Liver (tissue), 9 donors: ENCODE data around the gene CLIC6. TPM values are rescaled to one million over a fixed set of nuclear protein-coding genes. Genes with fewer than 3 reads are reported as not detected.

Experiments used
- DNase-seq: peaks from one replicate; pipeline ENCODE4 v3.0.0-alpha.2; 2017; ENCODE audit warnings: low spot score
- H3K27ac ChIP-seq, 2 donors: one replicate each; pipeline ENCODE4 v1.7.0; 2013; ENCODE audit warnings: inconsistent platforms in 2 of 2, low read length in 2 of 2, control low read depth in 1 of 2, low read depth in 1 of 2, mild to moderate bottlenecking in 1 of 2
- H3K27me3 ChIP-seq, 4 donors: one replicate each; pipeline versions ENCODE4 v1.6.1 to v1.7.0; 2013; ENCODE audit warnings: low read length in 3 of 4, inconsistent platforms in 1 of 4, mild to moderate bottlenecking in 1 of 4, moderate library complexity in 1 of 4; ENCODE audit not compliant: control insufficient read depth in 4 of 4, insufficient read depth in 4 of 4
- H3K36me3 ChIP-seq, 4 donors: one replicate each; pipeline versions ENCODE4 v1.6.1 to v1.7.0; 2013; ENCODE audit warnings: low read length in 3 of 4, mild to moderate bottlenecking in 3 of 4, low read depth in 1 of 4, moderate library complexity in 1 of 4; ENCODE audit not compliant: control insufficient read depth in 4 of 4, insufficient read depth in 3 of 4
- H3K4me1 ChIP-seq, 4 donors: one replicate each; pipeline versions ENCODE4 v1.6.1 to v1.7.0; 2013; ENCODE audit warnings: low read length in 3 of 4, mild to moderate bottlenecking in 3 of 4, moderate library complexity in 1 of 4; ENCODE audit not compliant: control insufficient read depth in 4 of 4, insufficient read depth in 4 of 4
- H3K4me3 ChIP-seq, 3 donors: one replicate each; pipeline versions ENCODE4 v1.6.1 to v1.7.0; 2013; ENCODE audit warnings: low read length in 3 of 3, control low read depth in 1 of 3, low read depth in 1 of 3, mild to moderate bottlenecking in 1 of 3
- H3K9ac ChIP-seq, 2 donors: one replicate each; pipeline ENCODE4 v1.7.0; 2013; ENCODE audit warnings: low read length in 2 of 2, mild to moderate bottlenecking in 2 of 2, moderate library complexity in 2 of 2, control low read depth in 1 of 2, low read depth in 1 of 2
- H3K9me3 ChIP-seq, 4 donors: one replicate each; pipeline versions ENCODE4 v1.6.1 to v1.7.0; 2013; ENCODE audit warnings: low read length in 3 of 4; ENCODE audit not compliant: control insufficient read depth in 4 of 4
- CTCF ChIP-seq: fragments of 150-350 bp; IDR thresholded peaks from 2 replicates; pipeline ENCODE4 v1.5.1; 2017; ENCODE audit warnings: improper control_type of control experiment, low read depth, low read length; ENCODE audit not compliant: missing input control
- EGR1 ChIP-seq, 2 donors: IDR thresholded peaks; 2 replicates each; pipeline ENCODE4 v1.6.1; 2016 to 2018; ENCODE audit warnings: antibody characterized with exemption in 2 of 2, low read depth in 2 of 2
- FOXA1 ChIP-seq: IDR thresholded peaks from 2 replicates; pipeline ENCODE4 v1.6.1; 2016; ENCODE audit warnings: antibody characterized with exemption
- FOXA2 ChIP-seq: IDR thresholded peaks from 2 replicates; pipeline ENCODE4 v1.6.1; 2016; ENCODE audit warnings: antibody characterized with exemption
- GABPA ChIP-seq, 2 donors: IDR thresholded peaks in 1 of 2; conservative IDR thresholded peaks in 1 of 2; 2 replicates each; pipeline ENCODE4 v1.6.1; 2016; ENCODE audit warnings: antibody characterized with exemption in 2 of 2, mild to moderate bottlenecking in 1 of 2, moderate library complexity in 1 of 2
- HNF4A ChIP-seq, 2 donors: conservative IDR thresholded peaks; 2 replicates each; pipeline ENCODE4 v1.6.1; 2016; ENCODE audit warnings: antibody characterized with exemption in 2 of 2, mild to moderate bottlenecking in 2 of 2
- HNF4G ChIP-seq: IDR thresholded peaks from 2 replicates; pipeline ENCODE4 v1.6.1; 2016; ENCODE audit warnings: antibody characterized with exemption
- JUND ChIP-seq, 2 donors: IDR thresholded peaks; 2 replicates each; pipeline ENCODE4 v1.6.1; 2016; ENCODE audit warnings: antibody characterized with exemption in 2 of 2
- MAX ChIP-seq: IDR thresholded peaks from 2 replicates; pipeline ENCODE4 v1.6.1; 2016; ENCODE audit warnings: antibody characterized with exemption
- NR2F2 ChIP-seq: IDR thresholded peaks from 2 replicates; pipeline ENCODE4 v1.6.1; 2016; ENCODE audit warnings: antibody characterized with exemption
- RAD21 ChIP-seq, 2 donors: IDR thresholded peaks; 2 replicates each; pipeline ENCODE4 v1.6.1; 2016; ENCODE audit warnings: antibody characterized with exemption in 2 of 2, mild to moderate bottlenecking in 2 of 2
- RXRA ChIP-seq, 2 donors: IDR thresholded peaks; 2 replicates each; pipeline ENCODE4 v1.6.1; 2017 to 2018; ENCODE audit warnings: antibody characterized with exemption in 2 of 2, mild to moderate bottlenecking in 1 of 2
- SP1 ChIP-seq: IDR thresholded peaks from 2 replicates; pipeline ENCODE4 v1.6.1; 2018; ENCODE audit warnings: antibody characterized with exemption, mild to moderate bottlenecking
- TAF1 ChIP-seq: conservative IDR thresholded peaks from 2 replicates; pipeline ENCODE4 v1.6.1; 2016; ENCODE audit warnings: antibody characterized with exemption, mild to moderate bottlenecking
- WGBS: extraction: QIAGEN DNeasy Blood & Tissue Kit; methylation state at CpG from one replicate; pipeline ENCODE4 v1.1.7; 2013; 5-methylcytosine and 5-hydroxymethylcytosine counted together
- polyA plus RNA-seq, 2 donors: library from polyadenylated mRNA; stranded (reverse) in 1 of 2; unstranded in 1 of 2; fragments of 200-250 nt in 1 of 2; fragments of >200 nt in 1 of 2; fragmentation: Nextera tagmentation in 1 of 2; extraction: Ambion mirVana in 1 of 2; gene quantifications; one replicate each; pipeline versions ENCODE4 v1.2.1 to v1.2.3, GENCODE V29; 2013 to 2015
- total RNA-seq, 2 donors: library from RNA; depleted of rRNA; stranded (reverse); fragments of >200 nt; gene quantifications; one replicate each; pipeline ENCODE4 v1.2.3, GENCODE V29; 2014
- donor health status: healthy.
- donor health status: healthy.
- donor health status: healthy.
- donor health status: healthy.
- donor health status: healthy.

Gene CLIC6
- total and polyA plus RNA-seq, 4 donors = 0.05 to 0.59 (median 0.23) TPM

GRCh38 chr21:34625030-34625593 is 43.7 kb upstream of the CLIC6 start:
- Histone ChIP-seq H3K27me3 (no peaks in the 10 kb centered on the region), H3K9ac (no peak overlapping the region), H3K9me3 (no peaks in the 10 kb centered on the region), H3K27ac (no peak overlapping the region), H3K36me3 (no peaks in the 10 kb centered on the region), H3K4me1 (no peaks in the 10 kb centered on the region), H3K4me3 (no peak overlapping the region)
- TF ChIP-seq RAD21 (IDR thresholded peaks at IDR 0.05) (no peak), FOXA1 (no peak), RXRA (IDR thresholded peaks at IDR 0.05) (peak in 1 of 2 donors; percentile 37), HNF4A (conservative IDR thresholded peaks at IDR 0.05) (peak in 1 of 2 donors; percentile 54)
- WGBS = 64% methylated on average over 6 of the region's 6 CpGs
- DNase-seq = no peak

GRCh38 chr21:34626131-34626530 is 42.7 kb upstream of the CLIC6 start:
- H3K36me3 ChIP-seq = no peaks in the 10 kb centered on the region
- TF ChIP-seq FOXA1 = no peak
- no peak for TF ChIP-seq JUND (IDR thresholded peaks at IDR 0.05)
- no peak for DNase-seq
- WGBS = 92% methylated on average over 8 of the region's 8 CpGs
- no peaks in the 10 kb centered on the region for H3K27me3 ChIP-seq
- H3K9me3 ChIP-seq = no peaks in the 10 kb centered on the region
- no peaks in the 10 kb centered on the region for H3K4me1 ChIP-seq
- no peak overlapping the region for H3K9ac ChIP-seq
- no peak overlapping the region for H3K4me3 ChIP-seq
- no peak overlapping the region for H3K27ac ChIP-seq

- Histone ChIP-seq H3K27ac (no peak overlapping the region), H3K9ac (no peak overlapping the region), H3K27me3 (no peaks in the 10 kb centered on the region), H3K36me3 (no peaks in the 10 kb centered on the region), H3K9me3 (no peaks in the 10 kb centered on the region), H3K4me3 (no peak overlapping the region), H3K4me1 (no peaks in the 10 kb centered on the region)
- no peak for DNase-seq
- WGBS = 12% methylated on average over 6 of the region's 6 CpGs
- TF ChIP-seq CTCF = peak; percentile 88
- peak; percentile 99 for TF ChIP-seq RAD21 (IDR thresholded peaks at IDR 0.05)
- no peak for TF ChIP-seq NR2F2
These were observed 38.2 kb upstream of the CLIC6 start for GRCh38 chr21:34630536-34631143.

- no peaks in the 10 kb centered on the region for H3K4me1 ChIP-seq
- H3K27ac ChIP-seq = no peak overlapping the region
- no peak overlapping the region for H3K9ac ChIP-seq
- no peaks in the 10 kb centered on the region for H3K27me3 ChIP-seq
- H3K36me3 ChIP-seq = no peaks in the 10 kb centered on the region
- no peak for TF ChIP-seq RXRA (IDR thresholded peaks at IDR 0.05)
- TF ChIP-seq HNF4G = no peak
- TF ChIP-seq CTCF = no peak
- no peak for TF ChIP-seq SP1
- TF ChIP-seq EGR1 (IDR thresholded peaks at IDR 0.05; ENCODE audit: low read depth in 2 of 2) = no peak
- TF ChIP-seq MAX = no peak
- no peak for TF ChIP-seq TAF1
- no peak for TF ChIP-seq FOXA2
- TF ChIP-seq JUND (IDR thresholded peaks at IDR 0.05) = no peak
- TF ChIP-seq GABPA (IDR thresholded peaks at IDR 0.05 in 1 of 2, conservative IDR thresholded peaks at IDR 0.05 in 1 of 2) = no peak
- no peak for DNase-seq
- H3K4me3 ChIP-seq = no peak overlapping the region
- 65% methylated on average over 4 of the region's 4 CpGs for WGBS
- no peaks in the 10 kb centered on the region for H3K9me3 ChIP-seq
These were observed 36.3 kb upstream of the CLIC6 start for GRCh38 chr21:34632498-34632897.
